Tibial nerve (tissue), 4 donors: Measurements from ENCODE around the gene LRRC57. TPM values are rescaled to one million over a fixed set of nuclear protein-coding genes. Genes with fewer than 3 reads are reported as not detected.

ENCODE experiments used
- DNase-seq, 2 donors: peaks; one replicate each; pipeline ENCODE4 v3.0.0-alpha.2; 2019; ENCODE audit warnings: low spot score in 2 of 2
- H3K27ac ChIP-seq, 4 donors: fragments of 200-600 bp; sonication (generic) in 3 of 4; one replicate each; pipeline ENCODE4 v1.5.1; 2017 to 2019; ENCODE audit warnings: mild to moderate bottlenecking in 1 of 4
- H3K27me3 ChIP-seq, 2 donors: fragments of 200-600 bp; sonication (generic) in 1 of 2; one replicate each; pipeline versions ENCODE4 v1.5.1 to v1.6.0; 2017 to 2019
- H3K36me3 ChIP-seq, 3 donors: fragments of 200-600 bp; sonication (generic); one replicate each; pipeline ENCODE4 v1.5.1; 2018 to 2019
- H3K4me1 ChIP-seq, 4 donors: fragments of 200-600 bp; sonication (generic) in 3 of 4; one replicate each; pipeline ENCODE4 v1.5.1; 2017 to 2019
- H3K4me3 ChIP-seq, 4 donors: fragments of 200-600 bp; sonication (generic) in 3 of 4; one replicate each; pipeline ENCODE4 v1.5.1; 2017 to 2019; ENCODE audit warnings: mild to moderate bottlenecking in 1 of 4, moderate library complexity in 1 of 4
- H3K9me3 ChIP-seq, 4 donors: fragments of 200-600 bp; sonication (generic) in 3 of 4; one replicate each; pipeline ENCODE4 v1.5.1; 2017 to 2019
- EP300 ChIP-seq, 2 donors: sonication (generic); formaldehyde crosslinking; IDR thresholded peaks; one replicate each; pipeline ENCODE4 v1.6.1; 2017; ENCODE audit warnings: antibody characterized with exemption in 2 of 2, mild to moderate bottlenecking in 1 of 2
- POLR2A ChIP-seq, 2 donors: fragments of 450-650 bp; IDR thresholded peaks; one replicate each; pipeline ENCODE4 v1.6.1; 2017; ENCODE audit warnings: antibody characterized with exemption in 2 of 2, mild to moderate bottlenecking in 2 of 2, moderate library complexity in 2 of 2
- WGBS, 2 donors: methylation state at CpG; one replicate each; pipeline ENCODE4 v1.1.5; 2018; 5-methylcytosine and 5-hydroxymethylcytosine counted together
- total RNA-seq, 4 donors: library from RNA; depleted of rRNA; stranded (reverse); fragments of >200 nt; gene quantifications; one replicate each; pipeline ENCODE4 v1.1.0, GENCODE V29; 2016
- TF ChIP-seq, protein P1 (sequence below), 5 experiments: fragments of 200-600 bp in 3 of 5; fragments of 450-650 bp in 2 of 5; sonication (generic) in 3 of 5; IDR thresholded peaks; one replicate each; pipeline ENCODE4 v1.5.1; 2016 to 2019; ENCODE audit warnings: antibody characterized with exemption in 5 of 5, mild to moderate bottlenecking in 3 of 5, moderate library complexity in 2 of 5

Gene LRRC57
- total RNA-seq, 4 donors from 2014 or later: 16.1 to 29.5 (median 21.6) TPM

DNA sequence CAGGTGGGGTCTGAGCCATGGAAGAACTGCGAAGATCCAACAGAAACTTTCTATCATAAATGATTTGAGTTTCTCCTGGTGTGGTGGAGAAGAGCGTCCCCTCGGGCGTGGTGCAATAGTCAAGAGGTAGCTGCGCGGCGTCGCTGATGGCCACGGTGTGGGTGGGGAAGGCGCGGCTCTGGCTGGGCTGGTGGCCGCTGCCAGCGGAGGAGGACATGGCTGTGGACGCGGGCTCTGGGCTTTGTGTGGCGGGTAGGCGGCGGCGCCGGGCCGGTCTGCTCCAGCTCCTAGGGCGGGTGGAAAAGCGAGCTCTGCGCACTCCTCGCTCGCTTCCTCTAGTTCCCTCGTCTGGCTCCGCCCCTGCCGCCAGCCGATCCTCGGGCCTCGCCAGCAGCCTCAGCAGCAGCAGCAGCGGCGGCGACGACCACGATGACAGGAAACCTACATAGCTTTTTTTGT lies 32.7 kb upstream of the LRRC57 start:
- WGBS, 2 donors: 2% methylated on average over 26 to 35 of the region's 37 CpGs
- Histone ChIP-seq H3K27ac (peak overlapping the region; percentile 73 to 97 (median 88)), H3K4me3 (peak overlapping the region; percentile 21 to 49 (median 44)), H3K4me1 (peaks cover 0 to 90% (median 41%) of the 10 kb centered on the region in 4 donors), H3K27me3 (no peaks in the 10 kb centered on the region), H3K9me3 (no peaks in the 10 kb centered on the region), H3K36me3 (peaks cover 0 to 6% (median 0%) of the 10 kb centered on the region in 3 donors)
- TF ChIP-seq, protein P1, sequence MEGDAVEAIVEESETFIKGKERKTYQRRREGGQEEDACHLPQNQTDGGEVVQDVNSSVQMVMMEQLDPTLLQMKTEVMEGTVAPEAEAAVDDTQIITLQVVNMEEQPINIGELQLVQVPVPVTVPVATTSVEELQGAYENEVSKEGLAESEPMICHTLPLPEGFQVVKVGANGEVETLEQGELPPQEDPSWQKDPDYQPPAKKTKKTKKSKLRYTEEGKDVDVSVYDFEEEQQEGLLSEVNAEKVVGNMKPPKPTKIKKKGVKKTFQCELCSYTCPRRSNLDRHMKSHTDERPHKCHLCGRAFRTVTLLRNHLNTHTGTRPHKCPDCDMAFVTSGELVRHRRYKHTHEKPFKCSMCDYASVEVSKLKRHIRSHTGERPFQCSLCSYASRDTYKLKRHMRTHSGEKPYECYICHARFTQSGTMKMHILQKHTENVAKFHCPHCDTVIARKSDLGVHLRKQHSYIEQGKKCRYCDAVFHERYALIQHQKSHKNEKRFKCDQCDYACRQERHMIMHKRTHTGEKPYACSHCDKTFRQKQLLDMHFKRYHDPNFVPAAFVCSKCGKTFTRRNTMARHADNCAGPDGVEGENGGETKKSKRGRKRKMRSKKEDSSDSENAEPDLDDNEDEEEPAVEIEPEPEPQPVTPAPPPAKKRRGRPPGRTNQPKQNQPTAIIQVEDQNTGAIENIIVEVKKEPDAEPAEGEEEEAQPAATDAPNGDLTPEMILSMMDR (IDR thresholded peaks at IDR 0.05): peak in 1 of 5 experiments; percentile 17
- peak; percentile 43 to 63 for TF ChIP-seq POLR2A (IDR thresholded peaks at IDR 0.05)
- TF ChIP-seq EP300 (IDR thresholded peaks at IDR 0.05): peak; percentile 39 to 87
- DNase-seq: peak; percentile 73 to 80

DNA sequence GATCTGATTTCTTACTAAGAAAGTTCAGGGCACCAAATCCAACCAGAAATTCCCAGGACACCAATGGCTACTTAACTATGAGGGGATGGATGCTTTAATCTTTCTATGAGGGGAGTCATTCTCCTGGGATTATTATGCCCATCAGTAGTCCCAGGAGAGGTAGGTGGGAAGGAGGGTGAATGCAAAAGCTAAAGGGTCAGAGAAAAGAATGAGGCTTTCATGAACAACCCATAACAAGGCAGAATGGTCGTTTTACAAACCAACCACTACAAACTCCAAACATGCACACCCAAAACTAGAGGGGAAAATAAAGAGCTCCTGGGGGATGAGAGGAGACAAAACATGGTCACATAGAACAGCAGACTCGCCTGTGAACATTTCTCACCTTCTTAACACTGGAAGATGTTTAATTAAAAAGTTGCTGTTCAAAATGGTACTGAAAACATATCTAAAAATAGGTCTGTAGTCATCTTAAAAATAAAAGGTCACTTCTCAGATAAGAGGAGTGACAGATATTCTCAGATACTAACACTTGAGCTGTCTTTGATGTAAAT lies 30.5 kb upstream of the LRRC57 start:
- DNase-seq: no peak
- 60 to 62% methylated on average over 2 of the region's 2 CpGs for WGBS, 2 donors
- H3K27ac ChIP-seq: peak overlapping the region in 2 of 4 donors; percentile 96 to 97

DNA sequence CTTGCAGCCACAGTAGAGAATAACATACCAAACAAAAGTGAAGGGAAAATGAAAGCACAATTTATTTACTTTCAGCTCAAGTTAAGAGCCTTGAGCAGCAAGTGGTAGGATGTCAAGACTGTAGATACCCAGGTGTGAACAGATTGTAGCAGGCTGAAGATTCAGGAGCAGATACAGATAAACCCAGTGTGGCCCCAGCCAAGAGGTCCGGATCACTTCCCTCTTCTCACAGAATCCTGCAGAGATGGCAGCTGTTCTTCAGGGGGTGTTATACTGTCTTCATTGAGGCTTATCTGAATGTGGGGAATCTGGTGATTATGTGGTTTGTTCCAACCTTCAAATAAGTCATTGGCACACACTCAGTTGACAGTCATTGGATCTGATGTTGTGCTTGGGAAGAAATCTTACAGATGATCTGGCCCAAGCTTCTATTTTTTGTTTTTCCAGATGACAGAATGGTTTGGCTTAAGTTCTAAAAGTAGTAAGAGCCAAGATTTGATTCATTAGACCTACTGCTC lies 29.0 kb upstream of the LRRC57 start:
- Histone ChIP-seq H3K27me3 (no peaks in the 10 kb centered on the region), H3K4me3 (peak overlapping the region in 1 of 4 donors; percentile 98), H3K4me1 (peaks cover 0 to 71% (median 27%) of the 10 kb centered on the region in 4 donors), H3K9me3 (no peaks in the 10 kb centered on the region), H3K27ac (peak overlapping the region; percentile 46 to 97 (median 92)), H3K36me3 (no peaks in the 10 kb centered on the region)
- WGBS, 2 donors: 10 to 11% methylated on average over 1 of the region's 1 CpG
- TF ChIP-seq EP300 (IDR thresholded peaks at IDR 0.05) (peak in 1 of 2 donors; percentile 43), POLR2A (IDR thresholded peaks at IDR 0.05) (no peak)
- TF ChIP-seq, protein P1 (IDR thresholded peaks at IDR 0.05): no peak
- DNase-seq: peak in 1 of 2 donors; percentile 54

More for the DNA sequence above, 30.5 kb upstream of the LRRC57 start:
- Histone ChIP-seq H3K4me1 (peaks cover 0 to 85% (median 36%) of the 10 kb centered on the region in 4 donors), H3K4me3 (no peak overlapping the region), H3K27me3 (no peaks in the 10 kb centered on the region), H3K9me3 (no peaks in the 10 kb centered on the region), H3K36me3 (no peaks in the 10 kb centered on the region)
- TF ChIP-seq, protein P1 (IDR thresholded peaks at IDR 0.05): no peak
- no peak for TF ChIP-seq EP300 (IDR thresholded peaks at IDR 0.05)
- TF ChIP-seq POLR2A (IDR thresholded peaks at IDR 0.05): no peak

DNA sequence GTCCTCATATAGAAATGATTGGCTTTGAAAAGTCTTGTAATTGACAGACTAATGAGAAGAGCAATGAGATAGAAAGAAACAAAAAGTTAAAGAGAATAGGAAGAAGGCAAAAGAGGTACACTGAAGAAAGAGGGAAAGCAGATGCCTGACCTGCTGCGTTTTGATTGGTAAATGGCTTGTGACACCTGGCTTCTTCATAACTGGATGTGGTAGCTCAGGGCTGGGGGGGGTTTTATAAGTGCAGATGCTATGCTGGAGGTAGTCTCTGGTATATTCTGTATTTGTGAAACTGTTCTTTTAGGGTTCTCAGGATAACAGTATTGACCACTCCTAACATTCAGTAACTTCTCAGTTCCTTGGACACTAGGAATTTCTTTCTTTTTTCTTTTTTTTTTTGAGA lies 28.2 kb upstream of the LRRC57 start:
- Histone ChIP-seq H3K4me1 (peaks cover 0 to 63% (median 20%) of the 10 kb centered on the region in 4 donors), H3K4me3 (peak overlapping the region in 3 of 4 donors; percentile 79 to 98 (median 87)), H3K27me3 (no peaks in the 10 kb centered on the region), H3K9me3 (no peaks in the 10 kb centered on the region), H3K36me3 (no peaks in the 10 kb centered on the region), H3K27ac (peak overlapping the region; percentile 89 to 97 (median 94))
- TF ChIP-seq, protein P1 (IDR thresholded peaks at IDR 0.05): no peak
- no peak for TF ChIP-seq EP300 (IDR thresholded peaks at IDR 0.05)
- no peak for TF ChIP-seq POLR2A (IDR thresholded peaks at IDR 0.05)
- 67 to 78% methylated on average over 1 of the region's 1 CpG for WGBS, 2 donors
- DNase-seq: no peak

DNA sequence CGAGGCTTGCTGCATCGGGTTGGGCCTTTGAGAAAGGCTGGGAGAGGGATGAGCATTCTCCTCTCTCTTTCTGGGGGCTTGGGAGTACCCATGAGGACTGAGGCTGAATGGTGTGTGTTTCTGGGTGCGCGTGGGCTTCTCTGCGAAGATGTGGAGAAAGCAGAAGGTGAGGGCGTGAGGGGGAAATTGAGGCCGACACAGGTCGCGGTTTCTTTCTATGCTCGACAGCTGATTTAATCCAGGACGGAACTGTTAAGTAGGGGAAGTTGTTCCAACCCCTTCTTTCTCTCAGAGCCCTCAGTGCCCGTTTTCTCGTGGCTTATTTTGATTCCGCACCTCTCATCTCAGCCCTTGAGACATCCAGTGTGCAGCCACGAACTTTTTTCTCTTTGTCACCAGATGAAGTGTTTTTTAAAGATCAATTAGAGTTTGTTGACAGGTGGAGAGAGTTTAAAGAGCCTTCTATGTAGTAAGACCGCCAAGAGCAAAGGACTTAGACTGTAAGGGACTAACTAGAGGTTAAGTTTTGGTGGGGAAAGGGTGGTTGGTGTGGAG lies 27.5 kb upstream of the LRRC57 start:
- Histone ChIP-seq H3K27me3 (no peaks in the 10 kb centered on the region), H3K4me1 (peaks cover 0 to 58% (median 18%) of the 10 kb centered on the region in 4 donors), H3K9me3 (no peaks in the 10 kb centered on the region), H3K27ac (peak overlapping the region; percentile 89 to 97 (median 94)), H3K36me3 (no peaks in the 10 kb centered on the region), H3K4me3 (peak overlapping the region; percentile 79 to 98 (median 90))
- no peak for TF ChIP-seq POLR2A (IDR thresholded peaks at IDR 0.05)
- no peak for TF ChIP-seq EP300 (IDR thresholded peaks at IDR 0.05)
- TF ChIP-seq, protein P1 (IDR thresholded peaks at IDR 0.05): no peak
- WGBS, 2 donors: 3 to 5% methylated on average over 16 of the region's 16 CpGs
- no peak for DNase-seq
